HG02943 (cell line): ENCODE measurements around the gene PLXDC2.
"Not testable (repeated sequence)": the region's sequence is repeated elsewhere in the genome, so short reads cannot be mapped to it uniquely, and the experiment has no call there.

ENCODE experiments used
- ATAC-seq: cut with Tn5 transposase; IDR thresholded peaks from one replicate; pipeline ENCODE4 v1.9.1; 2021; ENCODE audit warnings: mild to moderate bottlenecking, low read depth, moderate library complexity; ENCODE audit not compliant: unreplicated experiment

Gene PLXDC2

GRCh38 chr10:19816411-19817230 is at the start of gene PLXDC2:
PLXDC2 (plus strand) TSS chr10:19816432.
- peak; percentile 37 for ATAC-seq

- no peak for ATAC-seq
These were observed 48.4 kb upstream of the PLXDC2 start for GRCh38 chr10:19767876-19768275.

- ATAC-seq, result not testable (repeated sequence)
These were observed 46.4 kb upstream of the PLXDC2 start for GRCh38 chr10:19769826-19770225.

- ATAC-seq, result no peak
These were observed 43.3 kb upstream of the PLXDC2 start for GRCh38 chr10:19772972-19773371.

- ATAC-seq, result no peak
These were observed 40.9 kb upstream of the PLXDC2 start for GRCh38 chr10:19775296-19775695.

GRCh38 chr10:19777806-19778205 is 38.4 kb upstream of the PLXDC2 start:
- no peak for ATAC-seq

GRCh38 chr10:19778996-19779395 is 37.2 kb upstream of the PLXDC2 start:
- no peak for ATAC-seq

GRCh38 chr10:19782430-19783089 is 33.7 kb upstream of the PLXDC2 start:
- no peak for ATAC-seq

- no peak for ATAC-seq
These were observed 32.5 kb upstream of the PLXDC2 start for GRCh38 chr10:19783721-19784120.

- ATAC-seq, result no peak
These were observed 30.9 kb upstream of the PLXDC2 start for GRCh38 chr10:19785366-19785765.

- ATAC-seq, result no peak
These were observed 28.1 kb upstream of the PLXDC2 start for GRCh38 chr10:19788075-19788686.

- no peak for ATAC-seq
These were observed 27.3 kb upstream of the PLXDC2 start for GRCh38 chr10:19788902-19789301.

- ATAC-seq, result no peak
These were observed 26.6 kb upstream of the PLXDC2 start for GRCh38 chr10:19789607-19790006.

GRCh38 chr10:19791032-19791431 is 25.2 kb upstream of the PLXDC2 start:
- no peak for ATAC-seq

GRCh38 chr10:19795684-19796083 is 20.5 kb upstream of the PLXDC2 start:
- ATAC-seq, result no peak

- ATAC-seq, result no peak
These were observed 16.1 kb upstream of the PLXDC2 start for GRCh38 chr10:19800161-19800560.

- no peak for ATAC-seq
These were observed 14.9 kb upstream of the PLXDC2 start for GRCh38 chr10:19801369-19801768.

GRCh38 chr10:19803676-19804075 is 12.6 kb upstream of the PLXDC2 start:
- ATAC-seq, result no peak

- ATAC-seq, result no peak
These were observed 6.8 kb upstream of the PLXDC2 start for GRCh38 chr10:19809481-19809880.

- ATAC-seq, result no peak
These were observed 4.7 kb upstream of the PLXDC2 start for GRCh38 chr10:19811540-19811939.

- ATAC-seq, result no peak
These were observed 3.3 kb upstream of the PLXDC2 start for GRCh38 chr10:19812976-19813375.
